ENCODE results near the gene ATRAID.
"Not testable (repeated sequence)": the region's sequence is repeated elsewhere in the genome, so short reads cannot be mapped to it uniquely, and the experiment has no call there.

ATRAID gene

DNA sequence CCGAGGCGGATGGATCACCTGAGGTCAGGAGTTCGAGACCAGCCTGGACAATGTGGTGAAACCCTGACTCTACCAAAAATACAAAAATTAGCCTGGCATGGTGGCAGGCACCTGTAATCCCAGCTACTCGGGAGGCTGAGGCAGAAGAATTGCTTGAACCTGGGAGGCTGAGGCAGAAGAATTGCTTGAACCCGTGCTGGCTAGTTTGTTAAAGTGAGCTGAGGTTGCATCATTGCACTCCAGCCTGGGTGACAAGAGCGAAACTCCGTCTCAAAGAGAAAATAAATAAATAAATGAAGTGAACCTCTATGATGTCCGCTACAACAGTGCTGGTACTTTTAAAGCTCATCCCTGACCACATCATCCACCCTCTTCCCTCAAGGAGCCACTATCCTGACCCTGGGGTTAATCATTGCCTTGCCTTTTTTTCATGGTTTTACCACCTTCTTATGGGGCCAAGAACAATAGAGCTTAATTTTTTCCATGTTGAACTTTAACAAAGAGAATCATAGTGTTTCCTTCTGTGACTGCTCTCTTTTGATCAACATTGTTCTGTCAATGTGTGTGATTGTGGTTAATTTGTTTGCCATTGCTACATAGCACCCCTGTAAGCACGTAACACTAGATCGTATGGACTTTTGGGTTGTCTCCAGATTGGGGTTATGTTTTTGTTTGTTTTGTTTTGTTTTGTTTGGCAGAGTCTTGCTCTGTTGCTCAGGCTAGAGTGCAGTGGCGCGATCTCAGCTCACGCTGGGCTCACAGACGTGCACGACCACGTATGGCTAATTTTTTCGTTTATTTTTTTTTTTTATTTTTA, 17.1 kb upstream of the ATRAID start:
- no peak for DNase-seq

DNA sequence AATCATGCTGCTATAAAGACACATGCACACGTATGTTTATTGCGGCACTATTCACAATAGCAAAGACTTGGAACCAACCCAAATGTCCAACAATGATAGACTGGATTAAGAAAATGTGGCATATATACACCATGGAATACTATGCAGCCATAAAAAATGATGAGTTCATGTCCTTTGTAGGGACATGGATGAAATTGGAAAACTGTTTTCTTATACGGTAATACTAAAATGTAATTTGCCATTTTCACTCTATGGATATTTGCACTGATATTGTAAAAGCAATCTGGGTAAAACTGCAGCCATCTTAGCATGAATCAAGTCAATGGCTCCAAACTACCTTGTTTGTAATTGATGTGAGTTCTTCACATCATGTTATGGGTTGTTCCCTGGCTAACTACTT, 16.0 kb upstream of the ATRAID start:
- DNase-seq: not testable (repeated sequence)

DNA sequence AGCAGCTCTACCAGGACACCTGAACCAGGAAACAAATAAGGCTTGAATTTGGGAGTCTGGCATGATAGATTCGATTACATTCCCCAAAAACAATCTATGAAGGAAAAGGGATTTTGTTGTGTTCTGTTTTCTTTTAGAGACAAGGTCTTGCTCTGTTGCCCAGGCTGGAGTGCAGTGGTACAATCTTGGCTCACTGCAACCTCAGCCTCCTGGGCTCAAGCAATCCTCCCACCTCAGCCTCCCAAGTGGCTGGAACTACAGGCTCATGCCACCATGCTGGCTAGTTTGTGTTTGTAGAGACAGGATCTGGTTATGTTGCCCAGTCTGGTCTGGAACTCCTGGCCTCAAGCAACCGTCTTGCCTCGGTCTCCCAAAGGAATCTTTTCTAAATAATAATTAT, 13.8 kb upstream of the ATRAID start:
- DNase-seq: not testable (repeated sequence)

DNA sequence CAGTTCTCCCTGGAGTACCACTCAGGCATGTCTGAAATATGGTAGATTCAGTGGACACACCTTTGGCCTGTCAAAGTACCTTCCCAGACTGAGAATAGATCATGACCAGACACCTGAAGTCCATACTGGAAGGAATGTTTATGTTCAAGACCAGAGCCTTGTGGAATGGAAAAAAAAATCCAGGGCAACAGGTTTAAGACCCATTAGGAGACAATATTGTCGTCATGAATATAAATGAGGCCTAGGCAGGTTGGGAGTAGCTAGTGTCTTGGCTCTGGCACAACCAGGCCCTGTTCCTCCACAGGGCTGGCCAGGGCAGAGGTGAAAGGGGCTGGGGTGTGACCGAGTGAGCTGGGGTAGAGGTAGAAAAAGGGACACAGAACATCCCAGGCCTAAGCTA, 13.2 kb upstream of the ATRAID start:
- no peak for DNase-seq

DNA sequence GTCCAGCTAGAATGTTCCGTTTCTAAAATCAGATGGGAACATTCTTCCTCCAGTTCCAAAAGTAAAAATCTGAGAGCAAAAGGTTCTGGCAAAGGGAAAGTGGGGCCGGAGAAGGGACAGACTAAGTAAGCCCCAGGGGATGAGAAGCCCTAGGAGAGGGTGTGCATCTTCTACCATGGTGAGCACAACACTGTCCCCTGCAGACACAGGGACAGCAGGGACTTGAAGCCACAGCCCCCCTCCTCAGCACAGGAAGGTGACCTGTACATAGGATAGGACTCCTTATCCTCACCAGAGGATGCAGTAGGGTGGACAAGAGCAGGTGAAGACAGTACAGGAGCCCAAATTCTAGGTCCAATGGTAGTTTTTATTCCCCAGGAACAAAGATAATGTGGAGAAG, 12.6 kb upstream of the ATRAID start:
- no peak for DNase-seq

DNA sequence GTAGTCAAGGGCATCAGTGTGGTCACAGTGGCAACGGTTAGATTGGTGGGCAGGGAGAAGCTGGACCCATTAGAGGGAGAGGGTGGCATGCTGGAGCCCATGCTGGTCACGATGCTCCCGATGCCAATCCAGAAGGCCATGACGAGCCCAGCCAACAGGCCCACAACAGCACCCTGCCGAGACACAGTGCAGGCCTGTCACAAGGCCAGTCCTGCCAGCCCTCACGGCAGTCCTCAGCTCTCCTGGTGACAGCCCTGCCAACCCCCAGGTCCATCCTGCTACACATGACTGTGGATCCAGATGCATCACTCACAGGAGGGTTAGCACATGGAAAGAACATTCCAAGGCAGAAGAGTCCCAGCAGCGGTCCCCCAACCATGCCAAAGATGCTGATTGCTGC, 10.2 kb upstream of the ATRAID start:
- DNase-seq: no peak

DNA sequence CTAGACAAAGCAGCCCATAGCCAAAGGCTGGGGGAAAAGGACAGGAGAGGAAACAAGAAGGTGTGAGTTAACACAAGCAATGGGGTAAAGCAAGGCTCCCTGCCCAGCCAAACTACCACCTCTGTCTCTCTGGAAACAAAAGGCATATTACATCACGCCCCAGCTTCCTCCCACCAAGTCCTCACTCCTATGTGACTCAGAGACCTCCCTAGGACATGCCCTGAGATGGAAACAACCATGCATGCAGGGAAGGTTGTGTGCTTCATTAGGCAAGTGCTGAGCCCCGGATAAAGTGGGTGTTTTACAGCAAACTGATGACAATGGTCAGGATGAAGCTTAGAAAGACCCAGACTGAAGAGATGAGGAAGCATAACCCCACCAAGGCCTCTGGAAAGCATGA, 9.0 kb upstream of the ATRAID start:
- DNase-seq: no peak

DNA sequence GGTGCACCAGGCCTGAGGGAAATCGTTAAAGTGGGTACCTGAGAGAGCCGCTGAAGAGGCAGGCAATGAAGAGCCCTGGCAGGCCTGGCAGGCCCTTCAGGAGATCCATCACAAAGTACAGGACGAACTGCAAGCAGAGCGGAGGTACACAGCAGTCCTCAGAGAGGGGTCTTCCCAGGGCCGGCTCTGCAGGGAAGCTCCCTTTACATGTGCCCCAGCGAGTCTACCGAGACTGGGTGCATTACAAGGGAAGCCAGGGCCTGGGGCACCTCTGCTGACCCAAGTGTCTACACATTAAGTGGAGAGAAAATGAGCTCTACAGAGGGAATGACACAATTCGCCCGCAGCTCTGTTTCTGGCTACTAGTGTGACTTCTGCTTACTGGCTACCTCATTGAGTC, 8.1 kb upstream of the ATRAID start:
- DNase-seq: no peak

DNA sequence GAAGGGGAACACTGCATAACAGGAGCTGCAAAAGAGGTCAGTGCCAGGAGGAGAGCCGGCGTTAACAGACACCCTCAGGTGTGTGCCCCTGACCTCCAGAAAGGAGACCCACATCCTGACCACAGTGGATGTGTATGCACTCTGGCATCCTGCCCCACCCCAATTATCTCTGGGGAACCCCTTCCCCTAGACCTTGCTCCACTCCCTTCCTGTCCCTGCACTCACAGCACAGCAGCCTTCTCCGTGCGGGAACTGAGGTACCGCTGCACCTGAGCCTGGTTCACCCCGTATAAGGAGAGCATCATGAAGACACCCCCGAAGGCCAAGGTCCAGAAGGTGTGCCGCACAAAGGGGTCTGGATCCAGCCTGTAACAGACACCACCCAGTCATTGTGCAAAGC, 7.3 kb upstream of the ATRAID start:
- DNase-seq: no peak

DNA sequence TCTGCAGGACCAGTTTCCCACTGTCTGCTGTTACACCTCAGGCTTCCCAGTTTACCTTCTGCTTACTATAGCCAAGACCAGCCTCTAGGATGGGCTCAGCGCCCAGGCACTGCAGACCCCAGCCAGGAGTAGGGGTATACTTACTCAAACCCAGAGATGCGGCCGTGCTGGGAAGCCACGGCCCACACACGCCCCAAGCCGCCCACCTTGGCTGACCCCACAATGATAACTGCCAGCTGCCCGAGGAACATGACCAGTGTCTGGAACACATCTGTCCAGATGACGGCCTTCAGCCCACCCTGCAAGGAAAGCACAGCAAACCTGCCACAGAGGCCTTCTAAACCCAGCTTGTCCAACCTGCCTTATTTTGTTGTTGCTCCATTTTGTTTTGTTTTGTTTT, 6.6 kb upstream of the ATRAID start:
- DNase-seq: no peak

DNA sequence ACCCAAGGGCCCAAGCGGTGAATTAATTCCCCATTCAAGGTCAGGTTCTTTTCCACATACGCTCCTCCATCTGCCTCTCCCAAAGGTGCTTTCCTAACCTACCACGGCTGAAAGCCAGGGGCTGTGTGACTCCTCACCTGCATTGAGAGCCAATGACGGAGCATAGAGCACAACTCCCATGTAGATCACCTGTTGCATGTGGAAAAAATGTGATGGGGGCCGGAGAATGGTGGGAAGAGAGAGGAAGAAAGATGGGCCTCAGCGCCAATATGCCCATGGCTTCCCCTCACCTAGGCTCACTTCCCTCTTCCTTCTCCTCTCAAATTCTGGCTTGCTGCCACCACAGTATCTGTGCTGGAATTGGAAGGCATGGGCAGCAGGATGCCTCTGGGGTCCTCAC, 5.5 kb upstream of the ATRAID start:
- no peak for DNase-seq

DNA sequence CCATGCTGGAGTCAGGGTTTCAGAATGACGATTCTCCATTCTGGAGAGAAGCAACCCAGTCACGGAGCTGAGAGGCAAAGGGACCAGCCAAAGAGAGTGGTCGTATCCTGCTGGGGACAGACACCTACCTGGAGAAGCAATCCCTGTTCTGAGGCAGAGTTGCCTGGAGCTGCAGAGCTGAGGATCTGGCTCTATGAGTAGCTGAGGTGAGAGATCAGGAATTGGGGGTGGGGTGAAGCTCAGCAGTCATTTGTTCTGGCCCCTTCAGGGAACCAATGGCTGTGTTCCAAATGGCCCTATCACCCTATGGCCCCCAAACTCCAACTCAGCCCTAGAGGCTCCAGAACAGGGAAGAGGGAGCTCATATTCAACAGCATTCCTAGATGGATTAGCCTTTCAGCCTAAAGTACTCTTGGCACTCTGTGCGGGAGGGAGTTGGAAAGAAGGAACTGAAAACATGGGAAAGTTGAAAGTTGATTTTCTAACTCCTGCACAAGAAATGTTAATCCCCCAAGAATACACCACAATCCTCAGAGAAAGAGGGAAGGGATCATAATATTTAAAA, 3.3 kb upstream of the ATRAID start:
- DNase-seq: no peak

DNA sequence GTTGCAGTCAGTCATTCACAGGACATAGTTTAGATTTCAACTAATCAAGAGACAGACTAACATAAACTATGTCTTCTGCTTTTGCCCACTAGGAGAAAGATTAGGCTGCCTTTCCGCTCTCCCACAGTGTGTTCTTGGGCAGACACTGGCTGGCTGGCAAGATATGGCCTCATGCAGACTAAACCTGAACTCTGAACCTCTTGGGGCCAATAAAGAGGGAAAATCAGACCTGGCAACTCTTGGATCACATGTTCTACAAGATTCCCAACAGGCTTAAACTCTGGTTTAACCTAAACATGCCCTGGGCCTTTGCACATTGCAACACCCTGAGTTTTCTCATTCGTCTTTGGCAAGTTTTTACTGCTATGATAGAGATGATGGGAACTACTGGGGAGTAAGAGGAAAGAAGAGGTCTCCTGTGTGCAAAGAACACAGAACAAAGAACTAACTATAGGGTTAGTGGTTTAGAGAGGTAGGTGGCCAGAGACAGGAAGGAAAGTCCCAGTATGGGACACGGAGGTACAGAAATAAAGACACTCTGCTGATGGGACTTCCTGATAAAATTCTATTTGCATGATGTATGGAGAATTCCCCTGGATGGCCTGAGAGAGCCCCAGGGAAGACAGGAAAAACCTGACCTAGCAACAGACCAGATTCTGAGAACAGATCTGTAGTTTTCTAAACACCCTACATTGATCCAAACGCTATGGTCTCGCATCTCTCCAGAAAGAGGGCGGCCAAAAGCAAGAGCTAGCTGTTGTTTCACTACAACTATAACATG, 2.0 kb upstream of the ATRAID start:
- DNase-seq: no peak

DNA sequence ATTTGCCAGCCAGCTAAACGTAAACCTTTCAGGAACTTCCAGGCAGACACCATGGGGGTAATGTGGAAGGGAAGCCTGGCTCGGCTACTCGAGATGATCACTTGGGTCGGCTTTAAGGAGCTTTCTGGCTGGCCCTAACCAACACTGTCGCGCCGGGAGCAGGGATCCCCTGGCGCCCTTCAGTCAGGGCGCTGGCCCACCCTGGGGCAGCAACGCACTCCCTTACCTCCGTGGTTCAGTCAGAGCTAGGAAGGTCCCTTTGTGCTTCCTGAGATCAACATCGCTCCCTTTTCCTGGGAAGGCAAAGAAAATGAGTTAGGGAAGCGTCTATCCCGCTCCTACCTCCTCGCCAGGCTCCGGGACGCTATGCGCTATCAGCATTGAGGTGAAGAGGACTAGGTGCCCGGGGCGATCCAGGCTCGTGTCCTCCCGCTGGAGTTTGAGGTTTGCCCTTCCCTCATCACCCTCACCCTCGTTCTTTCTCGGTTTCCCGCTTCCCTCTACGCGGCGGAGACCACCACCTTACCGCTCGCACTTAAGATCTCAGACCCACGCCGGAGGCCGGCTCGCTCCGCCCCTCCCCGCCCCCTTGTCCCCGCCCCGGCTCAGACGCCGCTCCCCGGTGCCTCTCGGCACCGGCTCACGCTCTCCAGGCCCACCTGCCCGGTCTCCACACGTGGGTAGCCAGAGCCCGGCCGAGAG, 449 bp upstream of the ATRAID start:
- no peak for DNase-seq

DNA sequence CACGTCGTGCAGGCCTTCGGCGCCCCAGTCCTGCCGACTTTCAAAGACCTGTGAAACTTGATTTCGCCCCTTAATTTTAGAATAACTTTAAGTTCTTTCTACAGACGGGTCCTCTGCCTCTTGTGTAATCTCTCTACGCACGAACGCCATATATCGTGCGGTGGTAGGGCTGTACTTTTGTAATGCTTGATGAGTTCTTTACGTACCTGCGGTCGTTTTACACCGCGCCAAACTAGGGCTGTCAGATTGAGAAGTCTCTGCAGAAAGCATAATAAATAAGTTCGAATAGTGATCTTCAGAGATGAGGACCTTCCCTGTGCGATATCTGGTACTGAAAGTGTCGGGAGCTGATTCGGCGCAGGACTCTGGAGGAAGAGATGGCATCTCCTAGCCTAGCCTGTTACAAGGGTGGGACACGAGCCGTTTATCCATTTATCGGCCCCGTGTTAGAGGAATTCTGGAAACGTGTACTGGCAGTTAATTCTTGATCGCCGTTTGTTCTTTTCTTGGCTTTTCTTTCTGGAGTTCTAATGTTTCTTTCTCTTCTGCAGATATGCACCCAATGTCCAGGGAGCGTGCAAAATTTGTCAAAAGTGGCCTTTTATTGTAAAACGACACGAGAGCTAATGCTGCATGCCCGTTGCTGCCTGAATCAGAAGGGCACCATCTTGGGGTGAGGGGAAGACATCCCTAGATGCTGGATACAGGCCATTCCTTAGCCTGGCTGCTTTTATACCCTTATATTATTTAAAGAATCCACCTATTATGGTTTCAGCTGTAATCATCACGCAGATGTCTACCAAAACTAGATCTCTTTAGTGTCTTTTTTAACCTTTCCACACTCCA, 1.0 kb downstream of the ATRAID start:
- no peak for DNase-seq

DNA sequence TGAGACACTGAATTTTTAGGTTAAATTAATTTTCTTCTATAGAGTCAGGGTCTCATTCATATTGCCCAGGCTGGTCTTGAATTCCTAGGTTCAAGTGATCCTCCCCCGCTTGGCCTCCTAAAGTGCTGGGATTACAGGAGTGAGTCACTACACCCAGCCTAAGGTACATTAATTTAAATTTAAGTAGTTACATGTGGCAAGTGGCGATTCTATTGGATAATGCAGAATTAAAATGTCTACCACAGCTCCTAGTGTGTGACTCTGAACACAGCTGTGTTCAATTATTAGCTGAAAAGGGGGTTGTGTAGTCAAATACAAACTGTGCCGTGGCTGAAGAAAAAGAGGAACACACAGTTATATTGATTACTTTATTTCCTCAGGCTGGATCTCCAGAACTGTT, 3.1 kb downstream of the ATRAID start:
- no peak for DNase-seq

DNA sequence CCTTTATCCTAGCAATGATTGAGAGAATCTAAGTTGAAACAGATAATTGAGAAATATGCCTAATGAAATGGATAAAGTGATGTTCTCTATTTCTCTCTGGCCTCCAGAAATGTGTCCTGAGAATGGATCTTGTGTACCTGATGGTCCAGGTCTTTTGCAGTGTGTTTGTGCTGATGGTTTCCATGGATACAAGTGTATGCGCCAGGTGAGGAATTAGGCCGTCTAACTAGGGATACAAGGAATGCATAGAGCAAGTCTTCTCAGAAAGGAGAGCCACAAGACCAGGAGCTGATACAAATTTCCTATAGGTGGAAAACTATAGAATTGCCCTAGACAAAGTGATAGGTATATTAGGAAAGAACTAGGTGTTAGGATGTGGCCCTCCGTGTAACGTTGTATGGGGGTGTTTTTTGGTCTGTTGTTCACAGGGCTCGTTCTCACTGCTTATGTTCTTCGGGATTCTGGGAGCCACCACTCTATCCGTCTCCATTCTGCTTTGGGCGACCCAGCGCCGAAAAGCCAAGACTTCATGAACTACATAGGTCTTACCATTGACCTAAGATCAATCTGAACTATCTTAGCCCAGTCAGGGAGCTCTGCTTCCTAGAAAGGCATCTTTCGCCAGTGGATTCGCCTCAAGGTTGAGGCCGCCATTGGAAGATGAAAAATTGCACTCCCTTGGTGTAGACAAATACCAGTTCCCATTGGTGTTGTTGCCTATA, 4.7 kb downstream of the ATRAID start:
- no peak for DNase-seq

DNA sequence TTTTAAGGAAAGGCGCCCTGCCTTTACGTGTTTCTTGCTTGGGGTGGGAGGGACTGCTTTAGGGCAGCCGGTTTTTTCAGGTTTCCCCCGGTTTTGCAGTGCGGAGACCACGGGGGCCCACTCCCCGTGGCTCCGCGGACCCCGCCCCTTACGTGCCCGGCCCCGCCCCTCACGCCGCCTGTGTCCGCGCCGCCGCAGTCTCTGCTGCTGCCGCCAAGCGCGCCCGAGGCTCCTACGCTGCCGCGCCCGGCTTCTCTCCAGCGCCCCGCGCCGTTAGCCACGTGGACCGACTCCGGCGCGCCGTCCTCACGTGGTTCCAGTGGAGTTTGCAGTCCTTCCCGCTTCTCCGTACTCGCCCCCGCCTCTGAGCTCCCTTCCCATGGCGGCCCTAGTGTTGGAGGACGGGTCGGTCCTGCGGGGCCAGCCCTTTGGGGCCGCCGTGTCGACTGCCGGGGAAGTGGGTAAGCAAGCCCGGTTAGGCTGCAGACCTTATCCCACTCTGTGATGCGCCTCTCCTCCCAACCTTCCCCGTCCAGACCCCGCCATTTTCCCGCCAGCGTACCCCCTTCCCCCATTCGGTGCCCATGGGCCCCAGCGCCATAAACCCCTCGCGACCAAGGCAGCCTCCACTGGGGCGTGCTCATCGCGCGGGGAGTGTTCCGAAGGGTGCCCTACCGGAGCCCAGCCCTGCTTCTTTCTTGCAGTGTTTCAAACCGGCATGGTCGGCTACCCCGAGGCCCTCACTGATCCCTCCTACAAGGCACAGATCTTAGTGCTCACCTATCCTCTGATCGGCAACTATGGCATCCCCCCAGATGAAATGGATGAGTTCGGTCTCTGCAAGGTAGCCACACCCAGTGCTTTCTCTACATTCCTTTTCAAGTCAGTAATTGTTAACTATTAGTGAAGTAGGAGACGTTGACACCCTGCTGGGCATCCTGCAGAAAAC, 5.6 kb downstream of the ATRAID start, which contains the start of gene CAD:
Gene CAD (plus strand): TSS at position 197 of the 949 bp plus-strand sequence. CDS start 183 bp downstream, at position 380.
- DNase-seq: peak; percentile 70

DNA sequence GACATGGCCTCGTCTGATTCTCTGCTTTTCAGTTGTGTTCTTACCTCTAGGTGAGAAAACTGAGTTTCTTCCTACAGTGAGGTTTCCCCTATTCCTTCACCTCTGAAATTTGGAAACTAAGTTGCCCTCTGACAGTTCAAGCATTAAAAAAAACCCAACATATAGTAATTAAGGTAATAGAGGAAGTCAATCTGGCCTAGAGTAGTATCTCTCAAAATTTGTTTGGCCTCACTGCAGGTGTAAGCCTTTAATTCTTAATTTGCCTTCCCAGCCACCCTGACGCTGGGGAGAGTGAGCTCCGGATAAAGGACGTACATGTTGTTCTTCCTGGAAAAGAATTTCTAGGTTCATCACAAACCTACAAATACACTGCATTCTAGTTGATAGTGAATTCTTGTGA, 6.8 kb downstream of the ATRAID start:
- no peak for DNase-seq

DNA sequence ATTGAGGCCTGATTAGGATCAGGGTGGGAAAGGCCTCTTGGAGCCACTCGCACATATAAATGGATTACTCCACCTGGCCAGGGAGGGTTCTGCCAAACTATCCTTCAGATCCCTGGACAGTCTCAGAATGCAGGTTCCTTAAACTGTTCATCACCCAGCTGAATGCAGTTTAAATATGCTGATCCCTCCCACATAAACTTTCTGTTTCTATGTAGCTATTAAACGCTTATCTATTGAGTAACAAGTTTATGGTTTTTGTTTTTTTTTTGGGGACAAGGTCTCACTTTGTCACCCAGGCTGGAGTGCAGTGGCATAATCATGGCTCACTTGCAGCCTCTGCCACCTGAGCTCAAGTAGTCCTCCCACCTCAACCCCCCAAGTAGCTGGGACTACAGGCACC, 7.2 kb downstream of the ATRAID start:
- no peak for DNase-seq

Measured in midbrain (tissue), 1 donor.